ENCODE results near the gene CYB5B. TPM values are rescaled to one million over a fixed set of nuclear protein-coding genes. Genes with fewer than 3 reads are reported as not detected.

CYB5B gene
- total RNA-seq, 3 donors from 2014 or later (not counting 1 experiment from before 2014, with no cell fraction given): 73.1 to 106 (median 88.4) TPM

GRCh38 chr16:69509125-69509524, 84.7 kb downstream of the CYB5B start:
- Mint-ChIP-seq H3K27me3 (ENCODE audit: low read depth in 2 of 2) (no peaks in the 10 kb centered on the region), H3K9me3 (no peaks in the 10 kb centered on the region), H3K36me3 (no peaks in the 10 kb centered on the region), H3K4me3 (no peak overlapping the region), H3K4me1 (no peaks in the 10 kb centered on the region), H3K27ac (no peak overlapping the region)
- Histone ChIP-seq H3K4me1 (ENCODE audit: control insufficient read depth, insufficient read depth, low read length) (no peaks in the 10 kb centered on the region), H3K9me3 (ENCODE audit: control insufficient read depth, insufficient read depth, low read length) (no peaks in the 10 kb centered on the region), H3K4me3 (ENCODE audit: low read length) (no peak overlapping the region), H3K27me3 (ENCODE audit: control insufficient read depth, insufficient read depth, low read length) (no peaks in the 10 kb centered on the region), H3K27ac (ENCODE audit: low read length) (no peak overlapping the region), H3K36me3 (ENCODE audit: control insufficient read depth, insufficient read depth, low read length) (no peaks in the 10 kb centered on the region)
- no peak for ATAC-seq
- WGBS (ENCODE audit: insufficient coverage): 93% methylated on average over 5 of the region's 5 CpGs
- intact Hi-C loops (cut with micrococcal nuclease): no loop called here
- DNase-seq: no peak
- TF ChIP-seq CTCF (IDR thresholded peaks at IDR 0.05): no peak

- Mint-ChIP-seq H3K4me1 (no peaks in the 10 kb centered on the region), H3K36me3 (no peaks in the 10 kb centered on the region)
- no peak for DNase-seq
These were observed 87.2 kb downstream of the CYB5B start for GRCh38 chr16:69511651-69512050.

GRCh38 chr16:69513180-69513966, 89.0 kb downstream of the CYB5B start:
- ATAC-seq: no peak
- WGBS (ENCODE audit: insufficient coverage): 89% methylated on average over 2 of the region's 2 CpGs
- Mint-ChIP-seq H3K27ac (no peak overlapping the region), H3K4me1 (no peaks in the 10 kb centered on the region), H3K27me3 (ENCODE audit: low read depth in 2 of 2) (peaks cover 0 to 2% of the 10 kb centered on the region in 2 donors), H3K9me3 (no peaks in the 10 kb centered on the region), H3K36me3 (no peaks in the 10 kb centered on the region), H3K4me3 (no peak overlapping the region)
- H3K9me3 ChIP-seq (ENCODE audit: control insufficient read depth, insufficient read depth, low read length): no peaks in the 10 kb centered on the region
- TF ChIP-seq CTCF (IDR thresholded peaks at IDR 0.05): no peak
- H3K36me3 ChIP-seq (ENCODE audit: control insufficient read depth, insufficient read depth, low read length): no peaks in the 10 kb centered on the region
- H3K27ac ChIP-seq (ENCODE audit: low read length): no peak overlapping the region
- DNase-seq: no peak
- H3K27me3 ChIP-seq (ENCODE audit: control insufficient read depth, insufficient read depth, low read length): no peaks in the 10 kb centered on the region
- H3K4me3 ChIP-seq (ENCODE audit: low read length): no peak overlapping the region
- intact Hi-C loops (cut with micrococcal nuclease): no loop called here
- H3K4me1 ChIP-seq (ENCODE audit: control insufficient read depth, insufficient read depth, low read length): no peaks in the 10 kb centered on the region

More at GRCh38 chr16:69511651-69512050, 87.2 kb downstream of the CYB5B start:
- no peak for ATAC-seq
- intact Hi-C loops (cut with micrococcal nuclease): no loop called here
- no peaks in the 10 kb centered on the region for H3K9me3 Mint-ChIP-seq
- peaks cover 0 to 2% of the 10 kb centered on the region in 2 donors for H3K27me3 Mint-ChIP-seq (ENCODE audit: low read depth in 2 of 2)
- WGBS (ENCODE audit: insufficient coverage): 90% methylated on average over 3 of the region's 4 CpGs
- no peak overlapping the region for H3K4me3 ChIP-seq (ENCODE audit: low read length)
- H3K27ac Mint-ChIP-seq: no peak overlapping the region
- H3K4me1 ChIP-seq (ENCODE audit: control insufficient read depth, insufficient read depth, low read length): no peaks in the 10 kb centered on the region
- no peak for TF ChIP-seq CTCF (IDR thresholded peaks at IDR 0.05)
- no peaks in the 10 kb centered on the region for H3K9me3 ChIP-seq (ENCODE audit: control insufficient read depth, insufficient read depth, low read length)
- no peaks in the 10 kb centered on the region for H3K27me3 ChIP-seq (ENCODE audit: control insufficient read depth, insufficient read depth, low read length)
- H3K4me3 Mint-ChIP-seq: no peak overlapping the region
- no peaks in the 10 kb centered on the region for H3K36me3 ChIP-seq (ENCODE audit: control insufficient read depth, insufficient read depth, low read length)
- H3K27ac ChIP-seq (ENCODE audit: low read length): no peak overlapping the region

GRCh38 chr16:69514356-69514755, 89.9 kb downstream of the CYB5B start:
- DNase-seq (no peak), ATAC-seq (no peak)
- no peak for TF ChIP-seq CTCF (IDR thresholded peaks at IDR 0.05)
- Histone ChIP-seq H3K27me3 (ENCODE audit: control insufficient read depth, insufficient read depth, low read length) (no peaks in the 10 kb centered on the region), H3K4me3 (ENCODE audit: low read length) (no peak overlapping the region), H3K36me3 (ENCODE audit: control insufficient read depth, insufficient read depth, low read length) (no peaks in the 10 kb centered on the region), H3K27ac (ENCODE audit: low read length) (no peak overlapping the region), H3K9me3 (ENCODE audit: control insufficient read depth, insufficient read depth, low read length) (no peaks in the 10 kb centered on the region), H3K4me1 (ENCODE audit: control insufficient read depth, insufficient read depth, low read length) (no peaks in the 10 kb centered on the region)
- H3K4me3 Mint-ChIP-seq: no peak overlapping the region
- H3K27ac Mint-ChIP-seq: no peak overlapping the region
- intact Hi-C loops (cut with micrococcal nuclease): no loop called here
- 92% methylated on average over 6 of the region's 6 CpGs for WGBS (ENCODE audit: insufficient coverage)
- no peaks in the 10 kb centered on the region for H3K36me3 Mint-ChIP-seq
- H3K27me3 Mint-ChIP-seq (ENCODE audit: low read depth in 2 of 2): peaks cover 0 to 2% of the 10 kb centered on the region in 2 donors
- no peaks in the 10 kb centered on the region for H3K9me3 Mint-ChIP-seq
- H3K4me1 Mint-ChIP-seq: no peaks in the 10 kb centered on the region
